GM12875 (cell line): ENCODE results near the gene RNF151.

Experiments used
- H3K4me3 ChIP-seq: one replicate; pipeline ENCODE4 v1.5.1; 2011; ENCODE audit warnings: low read depth, low read length, control low read depth
- CTCF ChIP-seq: IDR thresholded peaks from 2 replicates; pipeline ENCODE4 v1.5.1; 2011; ENCODE audit warnings: low read depth, mild to moderate bottlenecking, control low read depth, inconsistent platforms, low read length, moderate library complexity, borderline replicate concordance; ENCODE audit not compliant: insufficient read depth

RNF151 gene

GRCh38 chr16:1922357-1922756, 44.3 kb upstream of the RNF151 start:
- TF ChIP-seq CTCF = no peak
- H3K4me3 ChIP-seq = no peak overlapping the region

GRCh38 chr16:1923299-1924034, 43.2 kb upstream of the RNF151 start:
- H3K4me3 ChIP-seq = no peak overlapping the region
- no peak for TF ChIP-seq CTCF

GRCh38 chr16:1924095-1924494, 42.6 kb upstream of the RNF151 start:
- H3K4me3 ChIP-seq = no peak overlapping the region
- TF ChIP-seq CTCF = no peak

- no peak for TF ChIP-seq CTCF
- H3K4me3 ChIP-seq = no peak overlapping the region
These were observed 40.4 kb upstream of the RNF151 start for GRCh38 chr16:1926271-1926670.

- peak overlapping the region; percentile 42 for H3K4me3 ChIP-seq
- TF ChIP-seq CTCF = no peak
These were observed 37.6 kb upstream of the RNF151 start for GRCh38 chr16:1929105-1929504.

- peak overlapping the region; percentile 42 for H3K4me3 ChIP-seq
- peak; percentile 98 for TF ChIP-seq CTCF
These were observed 36.9 kb upstream of the RNF151 start for GRCh38 chr16:1929578-1930337.

- TF ChIP-seq CTCF = no peak
- H3K4me3 ChIP-seq = no peak overlapping the region
These were observed 36.3 kb upstream of the RNF151 start for GRCh38 chr16:1930338-1930720.
